ENCODE results near the gene AVPI1. TPM values are rescaled to one million over a fixed set of nuclear protein-coding genes. Genes with fewer than 3 reads are reported as not detected.

The AVPI1 gene
- total and polyA plus RNA-seq, 2 of the 13 experiments (the other 11 are each of a cell fraction or from before 2014, with no cell fraction given) = 39.8 to 61.2 TPM

DNA sequence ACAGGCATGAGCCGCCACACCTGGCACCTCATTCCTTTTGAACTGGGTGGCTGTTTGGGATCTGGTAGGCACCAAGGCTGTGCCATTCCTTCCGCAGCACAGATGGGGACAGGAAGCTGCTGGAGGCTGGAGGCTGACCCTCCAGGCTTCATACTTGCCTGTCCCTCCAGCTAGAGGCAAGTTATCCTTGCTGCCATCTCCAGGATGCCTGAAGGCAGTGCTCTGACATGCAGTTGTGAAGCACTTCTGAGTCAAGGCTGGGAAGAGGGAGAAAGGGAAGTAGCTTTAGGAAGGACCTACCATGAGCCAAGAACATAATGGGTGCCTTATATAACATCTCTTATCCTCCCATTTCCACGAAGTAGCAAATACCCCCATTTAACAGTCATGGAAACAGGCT is 36.0 kb upstream of the AVPI1 start:
- Histone ChIP-seq H3K9ac (ENCODE audit: insufficient read depth, low read depth, low read length) (no peak overlapping the region), H3K27ac (ENCODE audit: extremely low read length, insufficient read depth, low read length) (no peak overlapping the region), H3K79me2 (ENCODE audit: insufficient read depth, low read length) (no peaks in the 10 kb centered on the region), H3K4me3 (replicated peaks in 1 of 3; ENCODE audit: insufficient read depth in 1 of 3, low read depth in 2 of 3, low read length in 3 of 3) (no peak overlapping the region), H3K4me2 (ENCODE audit: low read depth, low read length) (no peak overlapping the region), H3K9me3 (ENCODE audit: low read length) (no peaks in the 10 kb centered on the region), H3K36me3 (replicated peaks in 1 of 2; ENCODE audit: control insufficient read depth in 1 of 2, insufficient read depth in 2 of 2, low read length in 2 of 2) (no peaks in the 10 kb centered on the region), H3K27me3 (ENCODE audit: control insufficient read depth in 1 of 2, insufficient read depth in 2 of 2, low read length in 2 of 2) (0 out of 5 replicates have a peak, but pooled peaks cover 0 to 3% of the 10 kb centered on the region in 2 experiments), H3K4me1 (ENCODE audit: insufficient read depth, low read length) (peaks cover 38% of the 10 kb centered on the region), H4K20me1 (ENCODE audit: insufficient read depth, low read length) (no peaks in the 10 kb centered on the region), H2AFZ (ENCODE audit: low read length) (no peak overlapping the region)
- POLR2A ChIA-PET = interaction anchor here (1.0 kb wide), 1 partner anchor 36 kb away, joined by 3 read pairs; the partner anchor contains the start of gene AVPI1
- intact Hi-C loops (cut with micrococcal nuclease; ENCODE audit: unreplicated experiment) = no loop called here
- ATAC-seq (no peak), FAIRE-seq (no peak), DNase-seq (ENCODE audit: low spot score) (no peak)
- WGBS (ENCODE audit: low lambda C conversion rate) = 8% methylated on average over 1 of the region's 3 CpGs
- no TSS peak for BruUV-seq (replicated peaks)
- CTCF ChIA-PET (ENCODE audit: low intra/inter-chr PET ratio, low total read pairs) = no interaction called here
- in situ Hi-C loops (cut with HindIII; ENCODE audit: extremely low pct_ligation_motif_present, low pct_unique_long_range_greater_than_20kb) = no loop called here
- TF ChIP-seq, protein P1, sequence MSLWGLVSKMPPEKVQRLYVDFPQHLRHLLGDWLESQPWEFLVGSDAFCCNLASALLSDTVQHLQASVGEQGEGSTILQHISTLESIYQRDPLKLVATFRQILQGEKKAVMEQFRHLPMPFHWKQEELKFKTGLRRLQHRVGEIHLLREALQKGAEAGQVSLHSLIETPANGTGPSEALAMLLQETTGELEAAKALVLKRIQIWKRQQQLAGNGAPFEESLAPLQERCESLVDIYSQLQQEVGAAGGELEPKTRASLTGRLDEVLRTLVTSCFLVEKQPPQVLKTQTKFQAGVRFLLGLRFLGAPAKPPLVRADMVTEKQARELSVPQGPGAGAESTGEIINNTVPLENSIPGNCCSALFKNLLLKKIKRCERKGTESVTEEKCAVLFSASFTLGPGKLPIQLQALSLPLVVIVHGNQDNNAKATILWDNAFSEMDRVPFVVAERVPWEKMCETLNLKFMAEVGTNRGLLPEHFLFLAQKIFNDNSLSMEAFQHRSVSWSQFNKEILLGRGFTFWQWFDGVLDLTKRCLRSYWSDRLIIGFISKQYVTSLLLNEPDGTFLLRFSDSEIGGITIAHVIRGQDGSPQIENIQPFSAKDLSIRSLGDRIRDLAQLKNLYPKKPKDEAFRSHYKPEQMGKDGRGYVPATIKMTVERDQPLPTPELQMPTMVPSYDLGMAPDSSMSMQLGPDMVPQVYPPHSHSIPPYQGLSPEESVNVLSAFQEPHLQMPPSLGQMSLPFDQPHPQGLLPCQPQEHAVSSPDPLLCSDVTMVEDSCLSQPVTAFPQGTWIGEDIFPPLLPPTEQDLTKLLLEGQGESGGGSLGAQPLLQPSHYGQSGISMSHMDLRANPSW (CRISPR knock-in tag; IDR thresholded peaks at IDR 0.05; ENCODE audit: borderline replicate concordance) = no peak
- TF ChIP-seq, protein P2, sequence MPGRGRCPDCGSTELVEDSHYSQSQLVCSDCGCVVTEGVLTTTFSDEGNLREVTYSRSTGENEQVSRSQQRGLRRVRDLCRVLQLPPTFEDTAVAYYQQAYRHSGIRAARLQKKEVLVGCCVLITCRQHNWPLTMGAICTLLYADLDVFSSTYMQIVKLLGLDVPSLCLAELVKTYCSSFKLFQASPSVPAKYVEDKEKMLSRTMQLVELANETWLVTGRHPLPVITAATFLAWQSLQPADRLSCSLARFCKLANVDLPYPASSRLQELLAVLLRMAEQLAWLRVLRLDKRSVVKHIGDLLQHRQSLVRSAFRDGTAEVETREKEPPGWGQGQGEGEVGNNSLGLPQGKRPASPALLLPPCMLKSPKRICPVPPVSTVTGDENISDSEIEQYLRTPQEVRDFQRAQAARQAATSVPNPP (CRISPR knock-in tag; IDR thresholded peaks at IDR 0.05) = no peak
- TF ChIP-seq, protein P3, sequence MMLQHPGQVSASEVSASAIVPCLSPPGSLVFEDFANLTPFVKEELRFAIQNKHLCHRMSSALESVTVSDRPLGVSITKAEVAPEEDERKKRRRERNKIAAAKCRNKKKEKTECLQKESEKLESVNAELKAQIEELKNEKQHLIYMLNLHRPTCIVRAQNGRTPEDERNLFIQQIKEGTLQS (CRISPR knock-in tag; IDR thresholded peaks at IDR 0.05) = no peak
- TF ChIP-seq SKI (IDR thresholded peaks at IDR 0.05; ENCODE audit: partially characterized antibody) (no peak), ATM (IDR thresholded peaks at IDR 0.05; ENCODE audit: borderline replicate concordance) (no peak), HHEX (CRISPR knock-in tag; IDR thresholded peaks at IDR 0.05) (no peak), RXRB (CRISPR knock-in tag; IDR thresholded peaks at IDR 0.05; ENCODE audit: borderline replicate concordance) (no peak), ZNF670 (CRISPR knock-in tag; IDR thresholded peaks at IDR 0.05; ENCODE audit: borderline replicate concordance) (no peak), ZNF652 (CRISPR knock-in tag; IDR thresholded peaks at IDR 0.05; ENCODE audit: borderline replicate concordance, low read depth) (no peak)
- TF ChIP-seq, protein P4, sequence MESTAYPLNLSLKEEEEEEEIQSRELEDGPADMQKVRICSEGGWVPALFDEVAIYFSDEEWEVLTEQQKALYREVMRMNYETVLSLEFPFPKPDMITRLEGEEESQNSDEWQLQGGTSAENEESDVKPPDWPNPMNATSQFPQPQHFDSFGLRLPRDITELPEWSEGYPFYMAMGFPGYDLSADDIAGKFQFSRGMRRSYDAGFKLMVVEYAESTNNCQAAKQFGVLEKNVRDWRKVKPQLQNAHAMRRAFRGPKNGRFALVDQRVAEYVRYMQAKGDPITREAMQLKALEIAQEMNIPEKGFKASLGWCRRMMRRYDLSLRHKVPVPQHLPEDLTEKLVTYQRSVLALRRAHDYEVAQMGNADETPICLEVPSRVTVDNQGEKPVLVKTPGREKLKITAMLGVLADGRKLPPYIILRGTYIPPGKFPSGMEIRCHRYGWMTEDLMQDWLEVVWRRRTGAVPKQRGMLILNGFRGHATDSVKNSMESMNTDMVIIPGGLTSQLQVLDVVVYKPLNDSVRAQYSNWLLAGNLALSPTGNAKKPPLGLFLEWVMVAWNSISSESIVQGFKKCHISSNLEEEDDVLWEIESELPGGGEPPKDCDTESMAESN (CRISPR knock-in tag; conservative IDR thresholded peaks at IDR 0.05) = no peak
- TF ChIP-seq, protein P5, sequence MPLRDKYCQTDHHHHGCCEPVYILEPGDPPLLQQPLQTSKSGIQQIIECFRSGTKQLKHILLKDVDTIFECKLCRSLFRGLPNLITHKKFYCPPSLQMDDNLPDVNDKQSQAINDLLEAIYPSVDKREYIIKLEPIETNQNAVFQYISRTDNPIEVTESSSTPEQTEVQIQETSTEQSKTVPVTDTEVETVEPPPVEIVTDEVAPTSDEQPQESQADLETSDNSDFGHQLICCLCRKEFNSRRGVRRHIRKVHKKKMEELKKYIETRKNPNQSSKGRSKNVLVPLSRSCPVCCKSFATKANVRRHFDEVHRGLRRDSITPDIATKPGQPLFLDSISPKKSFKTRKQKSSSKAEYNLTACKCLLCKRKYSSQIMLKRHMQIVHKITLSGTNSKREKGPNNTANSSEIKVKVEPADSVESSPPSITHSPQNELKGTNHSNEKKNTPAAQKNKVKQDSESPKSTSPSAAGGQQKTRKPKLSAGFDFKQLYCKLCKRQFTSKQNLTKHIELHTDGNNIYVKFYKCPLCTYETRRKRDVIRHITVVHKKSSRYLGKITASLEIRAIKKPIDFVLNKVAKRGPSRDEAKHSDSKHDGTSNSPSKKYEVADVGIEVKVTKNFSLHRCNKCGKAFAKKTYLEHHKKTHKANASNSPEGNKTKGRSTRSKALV (CRISPR knock-in tag; IDR thresholded peaks at IDR 0.05) = no peak
- TF ChIP-seq, protein P6, sequence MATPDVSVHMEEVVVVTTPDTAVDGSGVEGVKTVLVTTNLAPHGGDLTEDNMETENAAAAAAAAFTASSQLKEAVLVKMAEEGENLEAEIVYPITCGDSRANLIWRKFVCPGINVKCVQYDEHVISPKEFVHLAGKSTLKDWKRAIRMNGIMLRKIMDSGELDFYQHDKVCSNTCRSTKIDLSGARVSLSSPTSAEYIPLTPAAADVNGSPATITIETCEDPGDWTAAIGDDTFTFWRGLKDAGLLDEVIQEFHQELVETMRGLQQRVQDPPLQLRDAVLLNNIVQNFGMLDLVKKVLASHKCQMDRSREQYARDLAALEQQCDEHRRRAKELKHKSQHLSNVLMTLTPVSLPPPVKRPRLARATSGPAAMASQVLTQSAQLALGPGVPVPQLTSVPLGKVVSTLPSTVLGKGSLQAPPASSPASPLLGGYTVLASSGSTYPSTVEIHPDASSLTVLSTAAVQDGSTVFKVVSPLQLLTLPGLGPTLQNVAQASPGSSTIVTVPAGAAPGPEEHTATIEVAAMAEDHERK (CRISPR knock-in tag; IDR thresholded peaks at IDR 0.05; ENCODE audit: low read depth) = no peak

Data from HepG2 (cell line).